ENCODE results near the gene TBL1X.

- TF ChIP-seq CTCF (conservative IDR thresholded peaks at IDR 0.05; ENCODE audit: low read depth in 2 of 2) (no peak), EZH2 (IDR thresholded peaks at IDR 0.05; ENCODE audit: low read depth, unreplicated experiment) (no peak), EZH2phosphoT487 (IDR thresholded peaks at IDR 0.05; ENCODE audit: unreplicated experiment) (no peak), POLR2AphosphoS5 (IDR thresholded peaks at IDR 0.05; ENCODE audit: low read depth) (no peak), JUNB (IDR thresholded peaks at IDR 0.05; ENCODE audit: unreplicated experiment) (no peak), REST (IDR thresholded peaks at IDR 0.05; ENCODE audit: unreplicated experiment) (no peak), CREB1 (CRISPR knock-in tag; IDR thresholded peaks at IDR 0.05; ENCODE audit: low read depth) (no peak)
Observed at GRCh38 chrX:9671998-9672397, 207.1 kb downstream of the TBL1X start.

Measured in GM23338 (cell line).